Stimulated activated CD4-positive, alpha-beta T cell treated with anti-CD3 and anti-CD28 coated beads, Interleukin-4, amount 100 ng/mL, for 24 hours (primary cell): ENCODE measurements around the gene RYR2.
"Not testable (repeated sequence)": the region's sequence is repeated elsewhere in the genome, so short reads cannot be mapped to it uniquely, and the experiment has no call there.

Experiments used
- DNase-seq: peaks from one replicate; pipeline ENCODE4 v3.0.0-alpha.2; 2020

The RYR2 gene

GRCh38 chr1:237820634-237821033 is 778.6 kb downstream of the RYR2 start:
- DNase-seq: not testable (repeated sequence)

GRCh38 chr1:237832858-237833257 is 790.9 kb downstream of the RYR2 start:
- DNase-seq: no peak

GRCh38 chr1:237834048-237834447 is 792.1 kb downstream of the RYR2 start:
- DNase-seq: no peak

- no peak for DNase-seq
Measured at GRCh38 chr1:237834461-237834860, 792.5 kb downstream of the RYR2 start.

- DNase-seq: no peak
Measured at GRCh38 chr1:237838320-237838719, 796.3 kb downstream of the RYR2 start.

- DNase-seq: no peak
Measured at GRCh38 chr1:237838904-237839534, 797.0 kb downstream of the RYR2 start.

- no peak for DNase-seq
Measured at GRCh38 chr1:237841485-237841884, 799.5 kb downstream of the RYR2 start.

GRCh38 chr1:237843516-237843915 is 801.5 kb downstream of the RYR2 start:
- DNase-seq: not testable (repeated sequence)

- DNase-seq: no peak
Measured at GRCh38 chr1:237851210-237851845, 809.3 kb downstream of the RYR2 start.

- DNase-seq: no peak
Measured at GRCh38 chr1:237852342-237852741, 810.4 kb downstream of the RYR2 start.

- no peak for DNase-seq
Measured at GRCh38 chr1:237857455-237857854, 815.5 kb downstream of the RYR2 start.

GRCh38 chr1:237858992-237859391 is 817.0 kb downstream of the RYR2 start:
- DNase-seq: no peak

GRCh38 chr1:237861944-237862343 is 820.0 kb downstream of the RYR2 start:
- DNase-seq: no peak

GRCh38 chr1:237863234-237863633 is 821.2 kb downstream of the RYR2 start:
- no peak for DNase-seq

- peak; percentile 4 for DNase-seq
Measured at GRCh38 chr1:237864338-237865244, 822.6 kb downstream of the RYR2 start.

- no peak for DNase-seq
Measured at GRCh38 chr1:237867380-237867888, 825.5 kb downstream of the RYR2 start.

- DNase-seq: no peak
Measured at GRCh38 chr1:237868817-237869600, 827.0 kb downstream of the RYR2 start.

- DNase-seq: no peak
Measured at GRCh38 chr1:237873487-237874211, 831.7 kb downstream of the RYR2 start.

GRCh38 chr1:237875291-237875690 is 833.3 kb downstream of the RYR2 start:
- no peak for DNase-seq

- DNase-seq: no peak
Measured at GRCh38 chr1:237877631-237878030, 835.6 kb downstream of the RYR2 start.

- no peak for DNase-seq
Measured at GRCh38 chr1:237878406-237878805, 836.4 kb downstream of the RYR2 start.

- no peak for DNase-seq
Measured at GRCh38 chr1:237879195-237879594, 837.2 kb downstream of the RYR2 start.
